Measurements from ENCODE around the gene PDLIM5.

PDLIM5 gene

DNA sequence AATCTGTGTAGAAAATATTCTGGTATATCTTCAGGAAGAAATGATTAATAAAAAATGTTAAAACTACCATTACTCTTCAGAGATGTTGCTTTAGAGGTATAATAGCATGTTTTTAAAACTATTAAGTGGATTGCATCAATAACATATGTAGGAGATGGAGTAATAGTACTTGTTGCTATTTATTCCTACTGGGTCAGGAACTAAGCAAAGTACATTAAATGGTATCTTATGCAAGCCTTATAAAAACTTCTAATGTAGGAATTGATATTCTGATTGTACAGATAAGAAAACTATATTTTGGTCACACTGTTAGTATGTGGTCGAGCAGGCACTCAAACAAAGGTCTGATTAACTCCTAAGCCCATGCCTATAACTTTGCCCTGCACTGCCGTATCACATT lies 31.4 kb upstream of the PDLIM5 start:
- Histone ChIP-seq H2AFZ (ENCODE audit: low read depth, low read length) (no peak overlapping the region), H2BK15ac (ENCODE audit: low read depth, poor library complexity, severe bottlenecking) (no peak overlapping the region), H3K14ac (ENCODE audit: low read length in 2 of 2) (no peak overlapping the region), H3K4me1 (ENCODE audit: control insufficient read depth, insufficient read depth, low read depth, low read length) (no peaks in the 10 kb centered on the region), H2BK12ac (ENCODE audit: low read length in 2 of 2) (no peak overlapping the region), H2AK5ac (ENCODE audit: low read length, severe bottlenecking) (no peak overlapping the region), H3K27ac (ENCODE audit: low read length, poor library complexity, severe bottlenecking) (no peak overlapping the region), H2BK5ac (ENCODE audit: low read depth, low read length, poor library complexity, severe bottlenecking) (no peak overlapping the region), H3K36me3 (ENCODE audit: control insufficient read depth in 1 of 2, insufficient read depth in 2 of 2, low read depth in 1 of 2, low read length in 2 of 2) (no peaks in the 10 kb centered on the region), H3K79me1 (replicated peaks; ENCODE audit: low read length, poor library complexity, severe bottlenecking) (no peaks in the 10 kb centered on the region), H3K4ac (ENCODE audit: low read depth in 1 of 2, low read length in 2 of 2) (no peak overlapping the region), H4K91ac (ENCODE audit: low read length) (no peak overlapping the region), H4K8ac (ENCODE audit: low read length) (no peak overlapping the region), H3K9ac (ENCODE audit: low read length) (peak overlapping the region; percentile 5), H3K9me3 (ENCODE audit: control insufficient read depth, low read length) (peaks cover 11% of the 10 kb centered on the region), H3K23ac (ENCODE audit: low read length in 2 of 2) (no peak overlapping the region), H3K4me2 (ENCODE audit: low read length, poor library complexity, severe bottlenecking) (no peak overlapping the region), H3K27me3 (ENCODE audit: control insufficient read depth in 1 of 2, insufficient read depth in 1 of 2, low read length in 2 of 2) (no peaks in the 10 kb centered on the region), H2BK120ac (ENCODE audit: low read depth, low read length) (no peak overlapping the region), H3K18ac (ENCODE audit: low read depth in 1 of 2, low read length in 2 of 2) (no peak overlapping the region), H3K4me3 (ENCODE audit: insufficient read depth in 1 of 2, low read depth in 1 of 2, low read length in 2 of 2) (no peak overlapping the region)
- no peak for DNase-seq
- WGBS: 57% methylated on average over 2 of the region's 2 CpGs

- Histone ChIP-seq H2BK12ac (ENCODE audit: low read length in 2 of 2) (no peak overlapping the region), H3K9me3 (ENCODE audit: control insufficient read depth, low read length) (peaks cover 29% of the 10 kb centered on the region), H2AFZ (ENCODE audit: low read depth, low read length) (no peak overlapping the region), H3K18ac (ENCODE audit: low read depth in 1 of 2, low read length in 2 of 2) (no peak overlapping the region), H3K4me3 (ENCODE audit: insufficient read depth in 1 of 2, low read depth in 1 of 2, low read length in 2 of 2) (no peak overlapping the region), H3K4me1 (ENCODE audit: control insufficient read depth, insufficient read depth, low read depth, low read length) (no peaks in the 10 kb centered on the region), H3K27ac (ENCODE audit: low read length, poor library complexity, severe bottlenecking) (no peak overlapping the region), H3K79me1 (replicated peaks; ENCODE audit: low read length, poor library complexity, severe bottlenecking) (no peaks in the 10 kb centered on the region), H2BK15ac (ENCODE audit: low read depth, poor library complexity, severe bottlenecking) (no peak overlapping the region), H2BK5ac (ENCODE audit: low read depth, low read length, poor library complexity, severe bottlenecking) (no peak overlapping the region), H2AK5ac (ENCODE audit: low read length, severe bottlenecking) (no peak overlapping the region), H3K9ac (ENCODE audit: low read length) (no peak overlapping the region), H3K14ac (ENCODE audit: low read length in 2 of 2) (no peak overlapping the region), H4K8ac (ENCODE audit: low read length) (no peak overlapping the region), H3K4me2 (ENCODE audit: low read length, poor library complexity, severe bottlenecking) (no peak overlapping the region), H2BK120ac (ENCODE audit: low read depth, low read length) (no peak overlapping the region), H3K23ac (ENCODE audit: low read length in 2 of 2) (no peak overlapping the region), H3K36me3 (ENCODE audit: control insufficient read depth in 1 of 2, insufficient read depth in 2 of 2, low read depth in 1 of 2, low read length in 2 of 2) (no peaks in the 10 kb centered on the region), H3K27me3 (ENCODE audit: control insufficient read depth in 1 of 2, insufficient read depth in 1 of 2, low read length in 2 of 2) (no peaks in the 10 kb centered on the region), H4K91ac (ENCODE audit: low read length) (no peak overlapping the region), H3K4ac (ENCODE audit: low read depth in 1 of 2, low read length in 2 of 2) (no peak overlapping the region)
- WGBS: 71% methylated on average over 1 of the region's 1 CpG
- DNase-seq: no peak
Observed at GRCh38 chr4:94426783-94427182, 25.0 kb upstream of the PDLIM5 start.

DNA sequence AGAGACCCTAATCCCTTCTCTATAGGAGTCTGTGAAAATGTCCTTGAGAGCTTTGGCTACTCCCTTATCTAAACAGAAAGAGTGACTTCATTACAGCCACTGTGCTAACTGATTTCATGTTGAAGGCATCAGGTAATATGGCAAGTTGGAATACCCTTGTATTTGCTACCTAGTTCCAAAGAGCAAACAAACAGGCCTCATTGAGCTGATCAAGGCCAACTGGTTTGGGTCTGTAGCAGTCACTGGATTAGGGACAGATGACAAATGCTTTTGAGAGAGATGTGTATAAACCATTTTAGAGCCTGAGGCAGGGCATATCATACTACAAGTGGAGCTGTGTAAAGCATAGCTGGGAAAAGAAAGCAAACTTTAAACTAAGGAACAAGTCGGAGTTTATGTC lies 22.9 kb upstream of the PDLIM5 start:
- no peak overlapping the region for H4K8ac ChIP-seq (ENCODE audit: low read length)
- no peak overlapping the region for H4K91ac ChIP-seq (ENCODE audit: low read length)
- no peak overlapping the region for H3K27ac ChIP-seq (ENCODE audit: low read length, poor library complexity, severe bottlenecking)
- 70% methylated on average over 1 of the region's 1 CpG for WGBS
- no peaks in the 10 kb centered on the region for H3K4me1 ChIP-seq (ENCODE audit: control insufficient read depth, insufficient read depth, low read depth, low read length)
- no peak overlapping the region for H2BK15ac ChIP-seq (ENCODE audit: low read depth, poor library complexity, severe bottlenecking)
- DNase-seq: no peak
- H3K23ac ChIP-seq (ENCODE audit: low read length in 2 of 2): no peak overlapping the region
- peaks cover 29% of the 10 kb centered on the region for H3K9me3 ChIP-seq (ENCODE audit: control insufficient read depth, low read length)
- H3K14ac ChIP-seq (ENCODE audit: low read length in 2 of 2): no peak overlapping the region
- H3K36me3 ChIP-seq (ENCODE audit: control insufficient read depth in 1 of 2, insufficient read depth in 2 of 2, low read depth in 1 of 2, low read length in 2 of 2): no peaks in the 10 kb centered on the region
- no peak overlapping the region for H2BK5ac ChIP-seq (ENCODE audit: low read depth, low read length, poor library complexity, severe bottlenecking)
- H3K27me3 ChIP-seq (ENCODE audit: control insufficient read depth in 1 of 2, insufficient read depth in 1 of 2, low read length in 2 of 2): no peaks in the 10 kb centered on the region
- no peak overlapping the region for H3K9ac ChIP-seq (ENCODE audit: low read length)
- no peak overlapping the region for H2AK5ac ChIP-seq (ENCODE audit: low read length, severe bottlenecking)
- no peak overlapping the region for H2AFZ ChIP-seq (ENCODE audit: low read depth, low read length)
- H3K4me2 ChIP-seq (ENCODE audit: low read length, poor library complexity, severe bottlenecking): no peak overlapping the region
- no peak overlapping the region for H3K18ac ChIP-seq (ENCODE audit: low read depth in 1 of 2, low read length in 2 of 2)
- H3K4me3 ChIP-seq (ENCODE audit: insufficient read depth in 1 of 2, low read depth in 1 of 2, low read length in 2 of 2): no peak overlapping the region
- no peak overlapping the region for H2BK120ac ChIP-seq (ENCODE audit: low read depth, low read length)
- H2BK12ac ChIP-seq (ENCODE audit: low read length in 2 of 2): no peak overlapping the region
- no peak overlapping the region for H3K4ac ChIP-seq (ENCODE audit: low read depth in 1 of 2, low read length in 2 of 2)
- no peaks in the 10 kb centered on the region for H3K79me1 ChIP-seq (replicated peaks; ENCODE audit: low read length, poor library complexity, severe bottlenecking)

DNA sequence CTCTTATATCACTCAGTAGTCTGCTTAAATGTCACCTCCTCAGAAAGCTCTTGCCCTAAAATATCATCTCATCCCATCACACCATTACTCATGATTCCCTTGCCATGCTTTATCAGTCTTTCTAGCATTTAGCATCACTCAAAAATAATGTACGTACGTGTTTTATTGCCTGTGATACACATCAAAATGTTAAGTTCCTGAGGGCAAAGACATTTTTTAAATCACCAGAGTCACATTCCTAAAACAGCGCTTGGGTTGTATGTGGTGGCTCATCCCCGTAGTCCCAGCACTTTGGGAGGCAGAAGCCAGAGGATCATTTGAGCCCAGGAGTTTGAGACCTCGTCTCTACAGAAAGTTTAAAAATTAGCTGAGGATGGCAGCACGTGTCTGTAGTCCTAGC lies 21.3 kb upstream of the PDLIM5 start:
- no peak overlapping the region for H3K4ac ChIP-seq (ENCODE audit: low read depth in 1 of 2, low read length in 2 of 2)
- no peak overlapping the region for H3K14ac ChIP-seq (ENCODE audit: low read length in 2 of 2)
- H3K4me3 ChIP-seq (ENCODE audit: insufficient read depth in 1 of 2, low read depth in 1 of 2, low read length in 2 of 2): no peak overlapping the region
- H3K4me1 ChIP-seq (ENCODE audit: control insufficient read depth, insufficient read depth, low read depth, low read length): no peaks in the 10 kb centered on the region
- no peak overlapping the region for H2AFZ ChIP-seq (ENCODE audit: low read depth, low read length)
- H3K27me3 ChIP-seq (ENCODE audit: control insufficient read depth in 1 of 2, insufficient read depth in 1 of 2, low read length in 2 of 2): no peaks in the 10 kb centered on the region
- no peak overlapping the region for H4K91ac ChIP-seq (ENCODE audit: low read length)
- peaks cover 18% of the 10 kb centered on the region for H3K9me3 ChIP-seq (ENCODE audit: control insufficient read depth, low read length)
- no peak overlapping the region for H4K8ac ChIP-seq (ENCODE audit: low read length)
- no peak overlapping the region for H2AK5ac ChIP-seq (ENCODE audit: low read length, severe bottlenecking)
- H2BK12ac ChIP-seq (ENCODE audit: low read length in 2 of 2): no peak overlapping the region
- H2BK15ac ChIP-seq (ENCODE audit: low read depth, poor library complexity, severe bottlenecking): no peak overlapping the region
- no peak for DNase-seq
- H3K36me3 ChIP-seq (ENCODE audit: control insufficient read depth in 1 of 2, insufficient read depth in 2 of 2, low read depth in 1 of 2, low read length in 2 of 2): no peaks in the 10 kb centered on the region
- WGBS: 94% methylated on average over 6 of the region's 6 CpGs
- no peak overlapping the region for H3K9ac ChIP-seq (ENCODE audit: low read length)
- H3K27ac ChIP-seq (ENCODE audit: low read length, poor library complexity, severe bottlenecking): no peak overlapping the region
- no peak overlapping the region for H3K18ac ChIP-seq (ENCODE audit: low read depth in 1 of 2, low read length in 2 of 2)
- H3K4me2 ChIP-seq (ENCODE audit: low read length, poor library complexity, severe bottlenecking): no peak overlapping the region
- H2BK120ac ChIP-seq (ENCODE audit: low read depth, low read length): no peak overlapping the region
- no peak overlapping the region for H3K23ac ChIP-seq (ENCODE audit: low read length in 2 of 2)
- no peaks in the 10 kb centered on the region for H3K79me1 ChIP-seq (replicated peaks; ENCODE audit: low read length, poor library complexity, severe bottlenecking)
- H2BK5ac ChIP-seq (ENCODE audit: low read depth, low read length, poor library complexity, severe bottlenecking): no peak overlapping the region

Data from mesenchymal stem cell (in vitro differentiated cells and primary cell).